HEK293 (cell line): ENCODE data around the gene SFMBT2.

Source experiments
- CTCF ChIP-seq: fragments of 450-650 bp; formaldehyde crosslinking; IDR thresholded peaks from 2 replicates; pipeline ENCODE4 v1.5.1; 2016; ENCODE audit warnings: missing biosample characterization, missing genetic modification characterization
- IKZF3 ChIP-seq: fragments of 450-650 bp; IDR thresholded peaks from 2 replicates; pipeline ENCODE4 v1.5.0; 2018; ENCODE audit warnings: missing biosample characterization, mild to moderate bottlenecking, missing genetic modification characterization, moderate library complexity
- SETDB1 ChIP-seq: IDR thresholded peaks from one replicate; pipeline ENCODE4 v1.6.1; 2017; ENCODE audit warnings: mild to moderate bottlenecking, low read length, moderate library complexity, mixed read lengths; ENCODE audit not compliant: insufficient read length
- ZNF169 ChIP-seq: fragments of 450-650 bp; formaldehyde crosslinking; IDR thresholded peaks from 2 replicates; pipeline ENCODE4 v1.5.1; 2016; ENCODE audit warnings: missing biosample characterization, missing genetic modification characterization
- ZNF23 ChIP-seq: fragments of 450-650 bp; formaldehyde crosslinking; IDR thresholded peaks from 2 replicates; pipeline ENCODE4 v1.5.1; 2016; ENCODE audit warnings: missing biosample characterization, missing genetic modification characterization, borderline replicate concordance
- ZNF26 ChIP-seq: fragments of 450-650 bp; formaldehyde crosslinking; IDR thresholded peaks from 2 replicates; pipeline ENCODE4 v1.5.1; 2016; ENCODE audit warnings: missing biosample characterization, missing genetic modification characterization
- ZNF335 ChIP-seq: fragments of 450-650 bp; formaldehyde crosslinking; conservative IDR thresholded peaks from 2 replicates; pipeline ENCODE4 v1.5.1; 2016; ENCODE audit warnings: missing biosample characterization, missing genetic modification characterization
- ZNF341 ChIP-seq: fragments of 450-650 bp; formaldehyde crosslinking; IDR thresholded peaks from 2 replicates; pipeline ENCODE4; 2016; ENCODE audit warnings: low read depth, missing biosample characterization, missing genetic modification characterization
- ZNF416 ChIP-seq: fragments of 450-650 bp; formaldehyde crosslinking; IDR thresholded peaks from 2 replicates; pipeline ENCODE4 v1.5.1; 2016; ENCODE audit warnings: missing biosample characterization, missing genetic modification characterization
- ZNF514 ChIP-seq: fragments of 450-650 bp; formaldehyde crosslinking; IDR thresholded peaks from 2 replicates; pipeline ENCODE4 v1.5.1; 2016; ENCODE audit warnings: missing biosample characterization, missing genetic modification characterization
- ZNF704 ChIP-seq: fragments of 450-650 bp; formaldehyde crosslinking; IDR thresholded peaks from 2 replicates; pipeline ENCODE4 v1.5.1; 2016; ENCODE audit warnings: missing biosample characterization, missing genetic modification characterization
- ZNF785 ChIP-seq: fragments of 450-650 bp; formaldehyde crosslinking; IDR thresholded peaks from 2 replicates; pipeline ENCODE4 v1.5.1; 2016; ENCODE audit warnings: missing biosample characterization, missing genetic modification characterization

- no peak for TF ChIP-seq ZNF169 (tag by site-specific recombination)
- TF ChIP-seq ZNF335 (tag by site-specific recombination), result no peak
- TF ChIP-seq ZNF785 (tag by site-specific recombination), result no peak
- TF ChIP-seq SETDB1, result no peak
- no peak for TF ChIP-seq CTCF (tag by site-specific recombination)
- no peak for TF ChIP-seq ZNF416
- TF ChIP-seq ZNF26 (tag by site-specific recombination), result no peak
- TF ChIP-seq ZNF23 (tag by site-specific recombination), result no peak
- no peak for TF ChIP-seq ZNF514 (tag by site-specific recombination)
- no peak for TF ChIP-seq IKZF3 (tag by site-specific recombination)
- no peak for TF ChIP-seq ZNF704 (tag by site-specific recombination)
- no peak for TF ChIP-seq ZNF341 (tag by site-specific recombination)
Observed at GRCh38 chr10:7388602-7389001, 22.2 kb downstream of the SFMBT2 start.
